Measurements from ENCODE around the gene PGAP6.
A peak's percentile ranks its signal among the peaks of the same experiment; 100 is the strongest.
"Not testable (repeated sequence)": the region's sequence is repeated elsewhere in the genome, so short reads cannot be mapped to it uniquely, and the experiment has no call there.

Gene PGAP6

DNA sequence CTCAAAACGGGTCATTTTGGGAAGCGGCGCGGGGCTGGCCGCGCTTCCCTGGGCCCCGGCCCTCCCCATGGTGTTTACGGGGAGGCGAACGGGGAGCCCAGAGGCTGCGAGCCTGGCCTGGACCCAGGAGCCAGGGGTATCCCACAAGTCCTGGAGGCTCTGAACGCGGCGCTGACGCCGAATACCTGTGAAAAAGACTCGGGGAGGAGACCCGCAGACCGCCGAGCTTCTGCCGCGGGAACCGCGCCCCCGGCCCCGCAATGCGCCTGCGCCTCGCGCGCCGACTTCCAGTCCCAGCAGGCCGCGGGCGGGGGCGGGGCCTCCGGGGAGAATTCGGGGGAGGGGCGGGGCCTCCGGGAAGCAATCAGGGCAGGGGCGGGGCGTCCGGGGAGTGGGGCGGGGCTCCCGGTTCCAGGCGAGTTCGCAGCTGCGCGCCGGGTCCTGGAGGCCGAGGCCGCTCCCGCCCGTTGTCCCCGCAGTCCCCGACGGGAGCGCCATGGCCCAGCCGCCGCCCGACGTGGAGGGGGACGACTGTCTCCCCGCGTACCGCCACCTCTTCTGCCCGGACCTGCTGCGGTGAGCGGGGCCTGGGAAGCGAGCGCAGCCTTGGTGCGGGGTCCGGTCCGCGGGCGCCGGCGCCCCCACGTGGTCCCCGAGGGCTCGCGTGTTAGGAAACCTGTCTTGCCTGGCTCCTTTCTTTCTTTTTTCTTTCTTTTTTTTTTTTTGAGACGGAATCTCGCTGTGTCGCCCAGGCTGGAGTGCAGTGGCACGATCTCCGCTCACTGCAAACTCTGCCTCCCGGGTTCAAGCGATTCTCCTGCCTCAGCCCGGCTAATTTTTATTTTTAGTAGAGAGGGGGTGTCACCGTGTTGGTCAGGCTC is 19.9 kb upstream of the PGAP6 start, which contains the start of gene DECR2:
DECR2 (plus strand) TSS at position 418 of the 881 bp plus-strand sequence; CDS start at position 497, 79 bp downstream.
- DNase-seq: peak; percentile 71

DNA sequence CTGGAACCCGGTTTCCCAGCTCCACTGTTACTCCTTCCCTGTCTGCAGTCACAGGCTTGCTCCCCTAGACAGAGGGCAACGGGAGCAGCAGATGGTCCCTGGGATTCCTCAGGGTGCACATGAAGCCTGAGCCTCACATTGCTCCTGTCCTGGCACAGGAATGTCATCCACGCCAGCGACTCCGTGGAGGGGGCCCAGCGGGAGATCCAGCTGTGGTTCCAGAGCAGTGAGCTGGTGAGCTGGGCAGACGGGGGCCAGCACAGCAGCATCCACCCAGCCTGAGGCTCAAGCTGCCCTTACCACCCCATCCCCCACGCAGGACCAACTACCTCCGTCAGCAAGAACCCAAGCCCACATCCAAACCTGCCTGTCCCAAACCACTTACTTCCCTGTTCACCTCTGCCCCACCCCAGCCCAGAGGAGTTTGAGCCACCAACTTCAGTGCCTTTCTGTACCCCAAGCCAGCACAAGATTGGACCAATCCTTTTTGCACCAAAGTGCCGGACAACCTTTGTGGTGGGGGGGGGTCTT is 18.3 kb upstream of the PGAP6 start:
- DNase-seq: no peak

DNA sequence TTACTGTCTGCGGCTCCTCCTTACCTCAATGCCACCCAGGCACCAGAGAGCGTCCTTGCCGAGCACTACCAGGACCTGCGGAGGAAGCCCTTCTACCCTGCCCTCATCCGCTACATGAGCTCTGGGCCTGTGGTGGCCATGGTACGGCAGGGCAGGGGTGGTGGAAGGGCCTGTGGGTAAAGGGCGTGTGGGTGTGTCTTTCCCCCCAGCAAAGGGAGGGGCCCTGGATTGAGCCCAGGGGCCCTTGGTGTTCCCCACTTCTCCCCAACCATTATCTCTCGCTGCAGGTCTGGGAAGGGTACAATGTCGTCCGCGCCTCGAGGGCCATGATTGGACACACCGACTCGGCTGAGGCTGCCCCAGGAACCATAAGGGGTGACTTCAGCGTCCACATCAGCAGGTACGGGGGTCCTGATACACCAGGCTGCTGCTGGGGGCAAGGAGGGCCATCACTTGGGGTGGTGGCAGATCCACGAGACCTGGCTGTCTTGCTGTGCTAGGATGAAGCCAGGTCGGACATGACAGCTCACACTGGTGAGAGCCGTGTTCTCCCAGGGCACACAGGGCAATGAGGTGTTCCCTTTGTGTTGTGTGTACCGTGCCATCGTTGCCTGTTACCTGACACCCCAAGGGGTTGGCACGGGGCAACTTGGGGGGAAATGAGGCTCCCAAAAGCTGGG is 17.7 kb upstream of the PGAP6 start:
- no peak for DNase-seq

DNA sequence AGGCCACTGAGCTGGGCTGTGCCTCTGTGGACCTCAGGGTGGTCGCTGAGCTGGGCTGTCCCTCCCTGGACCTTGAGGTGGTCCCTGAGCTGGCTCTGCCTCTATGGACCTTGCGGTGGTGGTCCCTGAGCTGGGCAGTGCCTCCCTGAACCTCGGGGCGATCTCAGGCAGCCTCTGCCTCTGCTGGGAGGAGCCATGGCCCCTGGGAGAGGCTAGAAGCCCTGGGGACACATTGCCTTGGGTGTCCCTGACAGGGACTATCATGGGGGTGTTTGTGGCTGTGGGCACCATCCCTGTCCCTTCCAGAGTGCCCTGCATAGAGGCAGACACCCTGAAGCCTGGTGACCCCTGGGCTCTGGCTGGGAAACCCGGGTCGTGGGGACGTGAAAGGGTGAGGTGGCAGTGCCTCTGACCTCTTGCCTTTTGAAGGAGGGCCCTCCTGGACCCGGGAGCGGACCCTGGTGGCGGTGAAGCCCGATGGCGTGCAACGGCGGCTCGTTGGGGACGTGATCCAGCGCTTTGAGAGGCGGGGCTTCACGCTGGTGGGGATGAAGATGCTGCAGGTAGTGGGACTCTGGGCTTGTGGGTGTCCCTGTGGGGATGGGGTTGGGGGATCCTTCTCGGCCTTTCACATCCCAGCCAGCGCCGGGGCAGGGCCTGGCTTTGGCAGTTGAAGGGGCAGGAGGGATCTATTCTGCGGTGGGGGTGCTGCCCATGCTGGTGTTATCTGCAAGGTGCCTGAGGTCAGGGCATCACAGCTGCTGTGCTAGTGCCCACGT is 17.0 kb upstream of the PGAP6 start:
- no peak for DNase-seq

DNA sequence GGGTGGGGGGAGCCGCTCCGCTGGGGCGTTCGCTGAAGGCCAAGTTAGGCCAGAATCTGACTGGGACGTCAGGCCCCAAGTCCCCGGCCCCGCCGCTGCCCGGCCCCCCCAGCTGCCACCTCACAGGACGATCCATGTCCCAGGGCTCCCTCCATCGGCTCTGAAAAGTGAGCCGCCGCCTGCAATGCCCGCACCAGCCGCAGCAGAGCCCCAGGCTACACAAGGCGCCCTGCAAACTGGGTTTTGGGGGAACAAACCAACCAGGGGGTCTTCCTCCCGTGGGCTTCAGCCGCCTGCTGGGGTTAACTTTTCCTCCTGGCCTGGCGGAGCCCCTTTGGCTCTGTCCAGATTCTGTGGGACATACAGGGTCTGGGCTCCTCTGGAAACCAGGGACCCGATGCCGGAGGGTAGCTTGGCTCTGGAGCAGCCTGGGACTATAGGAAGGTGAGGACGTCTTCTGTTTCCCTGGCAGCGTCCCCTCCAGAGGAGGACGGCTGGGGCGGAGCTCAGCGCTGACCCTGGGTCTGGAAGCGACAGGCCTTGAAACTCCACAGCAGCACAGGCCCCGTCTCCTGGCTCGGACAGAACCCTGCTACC is 16.1 kb upstream of the PGAP6 start:
- no peak for DNase-seq

DNA sequence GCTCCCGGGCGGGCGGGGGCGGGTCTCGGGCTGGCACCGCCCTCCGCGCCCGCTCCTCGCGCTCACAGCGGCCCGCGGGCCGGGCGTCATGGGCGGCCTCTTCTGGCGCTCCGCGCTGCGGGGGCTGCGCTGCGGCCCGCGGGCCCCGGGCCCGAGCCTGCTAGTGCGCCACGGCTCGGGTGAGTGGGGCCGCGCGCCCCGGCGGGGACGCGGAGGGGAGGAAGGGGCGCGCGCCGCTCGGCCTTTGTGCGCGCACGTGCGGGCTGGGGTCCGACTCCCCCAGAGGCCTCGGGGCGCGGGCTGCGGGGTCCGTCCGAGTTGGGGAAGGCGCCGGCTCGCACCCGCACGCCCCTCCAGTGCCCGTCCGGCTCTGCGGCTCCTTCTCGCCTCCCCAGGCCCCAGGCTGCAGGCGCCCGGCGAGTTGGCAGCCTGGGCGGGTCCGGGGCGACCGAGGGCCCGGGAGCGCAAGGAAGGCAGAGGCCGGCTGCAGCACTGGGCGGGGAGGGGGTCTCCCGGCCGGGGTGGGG is 15.4 kb upstream of the PGAP6 start, which contains the start of gene NME4:
NME4 (plus strand) TSS at position 65 of the 527 bp plus-strand sequence; CDS start at position 89, 24 bp downstream.
- DNase-seq: no peak

DNA sequence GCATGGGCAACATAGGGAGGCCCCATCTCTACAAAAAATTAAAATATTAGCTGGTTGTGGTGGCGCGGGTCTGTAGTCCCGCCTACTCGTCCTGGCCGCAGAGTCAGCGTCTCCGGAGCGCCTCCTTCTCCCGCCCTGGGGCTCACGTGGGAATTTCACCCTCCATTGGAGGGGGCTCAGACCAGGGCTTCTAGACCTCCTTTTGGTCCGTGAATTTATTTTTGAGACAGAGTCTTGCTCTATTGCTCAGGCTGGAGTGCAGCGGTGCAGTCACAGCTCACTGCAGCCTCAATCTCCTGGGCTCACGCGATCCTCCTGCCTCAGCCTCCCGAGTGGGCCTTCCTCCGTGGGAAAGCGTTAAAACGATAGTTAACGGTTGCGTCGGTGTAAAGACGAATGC is 14.8 kb upstream of the PGAP6 start:
- DNase-seq: peak; percentile 30

DNA sequence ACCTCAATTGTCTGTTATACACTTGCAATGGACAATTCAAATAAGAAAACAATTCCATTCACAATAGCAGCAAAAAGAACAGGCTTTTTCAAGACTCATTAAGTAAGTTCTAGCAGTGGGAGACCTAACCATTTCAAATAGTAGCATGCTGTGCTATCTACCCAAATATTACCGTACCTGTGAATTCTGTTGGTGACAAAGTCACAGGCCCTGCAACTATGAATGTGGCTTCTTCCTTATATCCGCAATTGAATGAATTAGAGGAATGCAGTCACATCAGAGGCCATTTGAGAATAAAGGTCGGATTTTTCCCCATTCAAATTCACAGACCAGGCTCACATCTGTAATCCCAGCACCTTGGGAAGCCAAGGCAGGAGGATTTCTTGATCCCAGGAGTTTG is 14.4 kb upstream of the PGAP6 start:
- DNase-seq: no peak

DNA sequence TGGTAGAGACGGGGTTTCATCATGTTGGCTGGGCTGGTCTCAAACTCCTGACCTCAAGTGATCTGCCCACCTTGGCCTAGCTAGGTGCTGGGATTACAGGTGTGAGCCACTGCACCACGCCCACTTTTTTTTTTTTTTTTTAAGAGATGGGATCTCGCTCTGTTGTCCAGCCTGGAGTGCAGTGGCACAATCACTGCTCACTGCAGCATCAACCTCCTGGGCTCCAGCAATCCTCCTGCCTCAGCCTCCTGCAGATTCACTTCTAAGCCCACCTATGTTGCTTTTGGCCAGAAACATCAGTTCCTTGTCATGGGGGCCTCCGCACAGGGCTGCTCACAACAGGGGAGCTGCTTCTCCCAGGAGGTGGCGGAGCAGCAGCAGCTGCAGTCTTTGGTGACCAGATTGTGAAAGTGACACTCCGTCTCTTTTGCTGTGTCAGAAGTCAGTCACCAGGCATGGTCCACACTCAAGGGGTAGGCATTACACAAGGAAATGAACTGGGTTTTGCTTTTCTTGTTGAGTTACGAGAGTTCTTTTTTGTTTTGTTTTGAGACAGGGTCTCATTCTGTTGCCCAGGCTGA is 10.8 kb upstream of the PGAP6 start:
- DNase-seq: no peak

DNA sequence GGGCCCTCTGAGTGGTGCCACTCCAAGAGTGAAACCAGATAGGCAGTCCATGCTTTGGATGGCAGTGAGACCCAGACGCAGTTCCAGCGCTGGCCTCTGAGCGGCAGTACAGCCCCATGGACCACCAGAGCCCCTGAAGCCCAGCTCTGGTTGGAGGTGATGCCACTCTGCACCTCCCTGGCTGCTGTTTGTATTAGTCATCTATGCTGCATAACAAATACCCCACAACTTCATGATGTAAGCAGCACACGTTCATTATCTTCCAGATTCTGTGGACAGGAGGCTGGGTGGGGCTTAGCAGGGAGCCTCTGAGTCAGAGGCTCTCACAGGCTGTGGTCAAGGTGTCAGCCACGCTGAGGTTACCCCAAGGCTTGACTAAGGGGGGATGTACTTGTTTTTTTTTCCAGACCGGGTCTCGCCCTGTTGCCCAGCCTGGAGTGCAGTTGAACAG is 10.1 kb upstream of the PGAP6 start:
- DNase-seq: no peak

DNA sequence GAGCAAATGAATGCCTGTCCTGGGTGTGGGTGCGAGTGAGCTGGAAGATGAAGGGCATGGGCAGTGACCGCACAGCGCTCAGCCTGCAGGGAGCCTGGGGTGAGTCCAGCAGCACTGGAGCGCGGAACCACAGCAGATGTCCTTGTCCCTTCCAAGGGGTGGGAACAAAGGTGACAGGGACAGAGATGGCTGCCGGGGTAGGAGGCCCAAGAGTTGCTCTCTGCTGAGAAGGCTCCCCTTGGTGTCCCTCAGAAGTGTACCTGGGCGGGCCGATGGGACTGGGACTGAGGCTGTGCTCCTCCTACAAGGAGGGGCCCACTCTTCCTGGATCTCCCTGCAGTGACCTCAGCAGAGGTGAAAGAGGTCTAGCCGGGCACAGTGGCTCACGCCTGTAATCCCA is 7.6 kb upstream of the PGAP6 start:
- DNase-seq: no peak

DNA sequence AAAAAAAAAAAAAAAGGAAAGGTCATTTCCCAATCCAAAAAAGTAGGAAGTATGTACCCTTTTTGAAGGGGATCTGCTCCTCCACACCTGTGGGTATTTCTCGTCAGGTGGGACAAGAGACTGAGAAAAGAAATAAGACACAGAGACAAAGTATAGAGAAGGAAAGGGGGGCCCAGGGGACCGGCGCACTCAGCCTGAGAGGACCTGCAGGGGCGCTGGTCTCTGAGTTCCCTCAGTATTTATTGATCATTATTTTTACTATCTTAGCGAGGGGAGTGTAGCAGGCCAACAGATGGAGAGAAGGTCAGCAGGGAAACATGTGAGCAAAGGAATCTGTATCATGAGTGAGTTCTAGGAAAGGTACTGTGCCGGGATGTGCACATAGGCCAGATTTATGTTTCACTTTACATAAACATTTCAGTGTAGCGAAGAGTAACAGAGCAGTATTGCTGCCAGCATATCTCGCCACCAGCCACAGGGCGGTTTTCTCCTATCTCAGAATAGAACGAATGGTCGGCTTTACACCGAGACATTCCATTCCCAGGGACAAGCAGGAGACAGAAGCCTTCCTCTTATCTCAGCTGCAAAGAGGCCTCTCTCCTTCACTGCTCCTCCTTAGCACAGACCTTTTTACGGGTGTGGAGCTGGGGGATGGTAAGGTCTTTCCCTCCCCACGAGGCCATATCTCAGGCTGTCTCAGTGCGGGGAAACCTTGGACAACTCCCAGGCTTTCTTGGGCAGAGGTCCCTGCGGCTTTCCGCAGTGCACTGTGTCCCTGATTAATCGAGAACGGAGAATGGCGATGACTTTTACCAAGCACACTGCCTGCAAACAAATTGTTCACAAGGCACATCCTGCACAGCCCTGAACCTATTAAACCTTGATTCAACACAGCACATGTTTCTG is 6.2 kb upstream of the PGAP6 start:
- not testable (repeated sequence) for DNase-seq

DNA sequence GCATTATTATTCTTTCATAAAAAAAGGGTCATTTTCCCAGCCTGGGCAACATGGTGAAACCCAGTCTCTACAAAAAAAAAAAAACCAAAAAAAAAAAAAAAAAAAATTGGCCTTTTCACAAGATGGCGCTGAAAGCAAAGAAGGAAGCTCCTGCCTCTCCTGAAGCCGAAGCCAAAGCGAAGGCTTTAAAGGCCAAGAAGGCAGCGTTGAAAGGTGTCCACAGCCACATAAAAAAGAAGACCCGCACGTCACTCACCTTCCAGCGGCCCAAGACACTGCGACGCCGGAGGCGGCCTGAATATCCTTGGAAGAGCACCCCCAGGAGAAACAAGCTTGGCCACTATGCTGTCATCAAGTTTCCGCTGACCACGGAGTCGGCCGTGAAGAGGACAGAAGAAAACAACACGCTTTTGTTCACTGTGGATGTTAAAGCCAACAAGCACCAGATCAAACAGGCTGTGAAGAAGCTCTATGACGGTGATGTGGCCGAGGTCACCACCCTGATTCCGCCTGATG is 4.9 kb upstream of the PGAP6 start:
- no peak for DNase-seq

DNA sequence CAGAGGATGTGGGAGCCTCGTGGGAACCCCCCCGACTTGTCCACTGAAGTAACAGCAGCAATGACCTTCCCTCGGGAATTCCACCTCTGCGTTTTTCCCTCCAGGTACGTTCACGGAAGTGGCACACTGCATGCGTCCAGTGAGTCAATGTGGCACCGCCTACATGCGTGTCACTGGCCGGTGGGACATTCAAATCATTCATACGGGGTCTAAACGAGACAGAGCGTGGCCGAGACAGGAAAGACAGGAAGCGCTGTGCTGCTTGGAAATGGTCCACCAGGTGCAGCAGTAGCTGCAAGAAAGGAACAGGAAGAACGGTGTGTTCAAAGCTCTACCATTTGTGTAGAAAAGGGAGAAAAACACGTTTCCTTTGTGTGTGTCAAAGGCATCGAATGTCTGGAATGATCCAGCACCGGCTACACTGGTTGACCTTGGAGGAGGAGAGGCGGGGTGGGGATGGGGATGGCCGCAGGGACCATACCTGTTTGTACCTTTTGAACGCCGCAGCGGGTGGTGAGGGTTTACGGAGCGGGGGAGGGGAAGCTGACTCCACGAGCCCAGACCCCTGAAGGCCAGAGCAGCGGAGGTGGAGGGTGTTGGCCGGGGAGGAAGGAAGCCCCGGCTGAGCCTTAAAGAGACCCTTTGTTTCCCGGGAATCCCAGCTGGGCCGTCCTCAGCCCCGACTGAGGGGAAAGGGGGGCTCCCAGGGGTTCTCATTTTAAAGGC is 1.7 kb upstream of the PGAP6 start:
- no peak for DNase-seq

DNA sequence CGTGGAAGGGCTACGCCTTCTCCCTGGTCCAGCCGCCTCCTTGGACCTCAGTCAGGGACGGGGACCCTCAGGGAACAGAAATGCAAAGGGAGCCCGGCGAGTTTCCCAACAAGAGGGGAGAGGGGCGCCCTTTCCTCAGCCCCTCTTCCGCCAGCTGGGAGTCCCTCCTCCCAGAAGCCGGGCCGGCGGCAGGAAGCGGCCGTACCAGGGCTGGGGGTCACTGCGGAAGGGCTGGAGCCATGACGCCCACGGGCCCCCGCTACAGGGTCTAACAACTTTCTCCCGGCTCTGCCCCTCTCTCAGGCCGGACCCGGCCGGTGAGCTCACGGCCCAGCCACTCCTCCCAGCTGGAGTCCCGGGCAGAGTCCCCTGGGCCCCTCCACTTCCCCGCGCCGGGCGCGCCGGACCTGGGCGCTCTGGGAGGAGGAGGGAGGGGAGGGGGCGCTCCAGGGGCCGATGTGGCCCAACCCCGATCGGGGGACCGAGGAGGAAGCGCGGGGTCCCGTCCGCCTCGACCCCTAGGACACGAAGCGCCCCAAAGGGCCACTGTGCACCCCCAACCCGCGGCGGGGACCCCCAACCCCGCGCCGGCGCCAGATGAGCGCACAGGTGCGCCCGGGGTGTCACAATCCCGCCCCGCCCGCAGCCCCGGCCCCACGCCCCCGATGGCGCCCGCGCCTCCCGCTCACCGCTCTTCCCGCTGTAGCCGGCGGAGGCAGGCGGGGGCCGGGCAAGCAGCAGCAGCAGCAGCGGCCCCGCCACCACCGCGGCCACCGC is 578 bp downstream of the PGAP6 start:
- DNase-seq: no peak

DNA sequence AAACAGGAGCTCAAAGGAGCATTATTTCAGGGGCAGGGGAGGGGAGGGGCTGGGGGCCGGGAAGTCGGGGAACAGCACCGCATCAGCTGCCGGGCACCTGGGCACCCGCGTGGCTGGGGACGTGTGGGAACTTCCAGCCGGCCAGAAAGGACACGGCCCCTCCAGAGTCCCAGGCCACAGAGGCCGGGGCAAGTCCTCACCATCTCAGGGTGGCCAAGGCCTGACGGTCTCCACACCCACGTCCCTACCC is 1.1 kb downstream of the PGAP6 start:
- no peak for DNase-seq

DNA sequence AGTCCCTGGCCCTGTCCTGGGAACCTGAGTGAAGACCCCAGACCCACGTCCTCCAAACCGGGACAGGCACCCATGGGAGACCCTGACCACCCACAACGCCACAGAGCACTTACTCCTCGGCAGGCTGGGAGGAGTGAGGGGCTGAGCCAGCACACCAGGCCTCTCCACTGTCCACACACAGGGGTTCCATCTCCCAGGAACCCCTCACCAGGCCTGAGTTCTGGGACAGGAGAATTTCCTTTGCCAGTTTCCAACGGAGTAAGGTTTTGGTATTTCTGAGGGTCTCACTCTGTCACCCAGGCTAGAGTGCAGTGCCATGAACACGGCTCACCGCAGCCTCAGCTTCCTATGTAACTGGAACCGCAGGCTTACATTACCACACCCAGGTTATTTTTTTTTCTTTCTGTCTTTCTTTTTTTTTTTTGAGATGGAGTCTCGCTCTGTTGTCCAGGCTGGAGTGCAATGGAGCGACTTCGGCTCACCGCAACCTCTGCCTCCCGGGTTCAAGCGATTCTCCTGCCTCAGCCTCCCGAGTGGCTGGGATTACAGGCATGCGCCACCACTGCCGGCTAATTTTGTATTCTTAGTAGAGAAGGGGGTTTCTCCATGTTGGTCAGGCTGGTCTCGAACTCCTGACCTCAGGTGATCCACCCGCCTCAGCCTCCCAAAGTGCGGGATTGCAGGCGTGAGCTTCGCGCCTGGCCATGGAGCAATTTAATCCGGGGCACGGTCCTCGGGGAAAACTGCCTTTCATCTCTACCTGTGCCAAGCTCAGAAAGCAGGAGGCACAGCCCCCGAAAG is 1.6 kb downstream of the PGAP6 start:
- no peak for DNase-seq

DNA sequence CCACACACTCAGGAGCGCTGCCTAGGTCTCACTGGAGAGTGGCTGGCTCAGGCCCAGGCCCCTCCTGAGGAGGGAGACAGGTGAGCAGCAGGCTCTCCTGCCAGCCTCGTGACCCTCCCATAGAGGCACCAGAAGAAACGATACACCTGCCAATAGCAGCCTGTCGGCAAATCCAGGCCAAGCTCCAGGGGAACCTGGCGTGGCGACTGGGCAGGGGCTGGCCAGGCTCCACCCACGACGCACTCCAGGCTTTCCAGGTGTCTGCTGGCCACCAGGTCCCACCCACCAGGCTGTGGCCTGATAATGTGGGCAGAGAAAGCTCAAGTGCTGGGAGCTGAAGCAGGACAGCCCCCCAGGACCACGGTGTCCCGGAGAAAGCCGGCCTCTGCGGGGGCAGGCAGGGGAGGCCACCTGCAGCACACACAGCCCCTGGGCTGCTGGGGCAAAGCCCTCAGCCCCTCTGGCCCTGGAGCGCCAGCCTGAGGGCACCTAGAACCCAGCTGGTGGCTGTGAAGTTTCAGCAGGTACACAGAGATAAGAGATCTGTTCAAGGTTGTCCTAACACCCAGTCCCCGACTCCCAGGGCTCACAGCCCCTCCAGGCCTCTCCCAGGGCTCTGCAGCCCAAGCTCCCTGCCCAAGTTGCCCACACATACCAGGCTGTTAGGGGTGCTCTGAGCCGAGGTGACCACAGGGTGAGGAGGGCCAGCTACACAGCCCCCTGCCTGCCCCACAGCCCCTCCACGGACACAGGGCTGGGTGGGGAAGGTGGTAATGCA is 2.4 kb downstream of the PGAP6 start:
- peak; percentile 89 for DNase-seq

Data from NCI-H1105 treated with DMSO at 0.1 percent for 48 hours (cell line).